Measurements from ENCODE around the gene TREML4. TPM values are rescaled to one million over a fixed set of nuclear protein-coding genes. Genes with fewer than 3 reads are reported as not detected.

The TREML4 gene
- polyA plus RNA-seq, 1 donor from 2014 or later: not detected

GRCh38 chr6:41236276-41236675 lies 8.1 kb downstream of the TREML4 start:
- no peak overlapping the region for H3K4me3 ChIP-seq (ENCODE audit: low read length)
- no peaks in the 10 kb centered on the region for H3K36me3 ChIP-seq (ENCODE audit: insufficient read depth, low read length)
- peaks cover 22% of the 10 kb centered on the region for H3K27me3 ChIP-seq (ENCODE audit: insufficient read depth, low read depth, low read length)
- no peaks in the 10 kb centered on the region for H3F3A ChIP-seq (ENCODE audit: insufficient read depth, low read length, poor library complexity, severe bottlenecking)
- H4K20me1 ChIP-seq (ENCODE audit: insufficient read depth): no peaks in the 10 kb centered on the region
- H3K4me2 ChIP-seq (ENCODE audit: low read length): no peak overlapping the region
- H3K79me2 ChIP-seq (replicated peaks; ENCODE audit: insufficient read depth, low read length): no peaks in the 10 kb centered on the region
- H2AFZ ChIP-seq (ENCODE audit: low read depth, low read length): no peak overlapping the region
- H3K9ac ChIP-seq (ENCODE audit: low read length): no peak overlapping the region
- H3K9me3 ChIP-seq (ENCODE audit: low read length): no peaks in the 10 kb centered on the region
- no peak overlapping the region for H3K27ac ChIP-seq (ENCODE audit: low read length)
- no peaks in the 10 kb centered on the region for H3K9me2 ChIP-seq (ENCODE audit: insufficient read depth, low read length)
- TF ChIP-seq MXI1 (conservative IDR thresholded peaks at IDR 0.05; ENCODE audit: poor library complexity, severe bottlenecking) (no peak), SMC3 (conservative IDR thresholded peaks at IDR 0.05; ENCODE audit: poor library complexity) (no peak), CTCF (IDR thresholded peaks at IDR 0.05; ENCODE audit: poor library complexity, severe bottlenecking) (no peak), REST (IDR thresholded peaks at IDR 0.05; ENCODE audit: borderline replicate concordance) (no peak), EP300 (conservative IDR thresholded peaks at IDR 0.05; ENCODE audit: poor library complexity, severe bottlenecking) (no peak)

DNA sequence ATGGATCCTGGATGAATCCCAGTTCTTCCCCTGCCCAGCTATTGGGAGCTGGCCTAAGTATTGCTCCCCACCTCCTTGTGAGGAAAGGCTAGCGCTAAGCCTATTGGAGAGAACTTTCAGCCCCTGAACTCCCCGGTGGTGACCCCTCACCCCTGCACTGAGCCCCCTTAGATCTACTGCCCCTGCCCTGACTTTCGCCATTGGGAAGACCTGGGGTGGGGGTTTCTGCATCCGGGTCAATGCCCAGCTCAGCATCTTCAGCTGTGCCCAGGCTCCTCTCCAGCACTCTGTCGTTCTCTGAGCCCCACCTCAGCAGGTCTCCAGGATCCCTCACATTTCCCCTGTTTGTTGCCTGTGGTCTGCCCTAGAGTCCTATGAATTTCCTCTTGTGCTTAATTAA lies 9.0 kb downstream of the TREML4 start:
- H3K9ac ChIP-seq (ENCODE audit: low read length): no peak overlapping the region
- H4K20me1 ChIP-seq (ENCODE audit: insufficient read depth): no peaks in the 10 kb centered on the region
- H3K36me3 ChIP-seq (ENCODE audit: insufficient read depth, low read length): no peaks in the 10 kb centered on the region
- no peak overlapping the region for H3K27ac ChIP-seq (ENCODE audit: low read length)
- H3K4me2 ChIP-seq (ENCODE audit: low read length): no peak overlapping the region
- H3K27me3 ChIP-seq (ENCODE audit: insufficient read depth, low read depth, low read length): peaks cover 22% of the 10 kb centered on the region
- TF ChIP-seq TAF1 (IDR thresholded peaks at IDR 0.05; ENCODE audit: low read depth): no peak
- no peak for TF ChIP-seq MXI1 (conservative IDR thresholded peaks at IDR 0.05; ENCODE audit: poor library complexity, severe bottlenecking)
- TF ChIP-seq POLR2AphosphoS5 (IDR thresholded peaks at IDR 0.05): no peak
- no peak for TF ChIP-seq REST (IDR thresholded peaks at IDR 0.05; ENCODE audit: borderline replicate concordance)
- no peak for TF ChIP-seq RAD21 (conservative IDR thresholded peaks at IDR 0.05)
- TF ChIP-seq EZH2 (IDR thresholded peaks at IDR 0.05; ENCODE audit: borderline replicate concordance, insufficient read depth, low read length, poor library complexity, severe bottlenecking): no peak
- TF ChIP-seq EP300 (conservative IDR thresholded peaks at IDR 0.05; ENCODE audit: poor library complexity, severe bottlenecking): no peak
- no peak for TF ChIP-seq CTCF (IDR thresholded peaks at IDR 0.05; ENCODE audit: poor library complexity, severe bottlenecking)
- no peak for TF ChIP-seq SMC3 (conservative IDR thresholded peaks at IDR 0.05; ENCODE audit: poor library complexity)
- no peak overlapping the region for H2AFZ ChIP-seq (ENCODE audit: low read depth, low read length)
- no peaks in the 10 kb centered on the region for H3K79me2 ChIP-seq (replicated peaks; ENCODE audit: insufficient read depth, low read length)
- H3F3A ChIP-seq (ENCODE audit: insufficient read depth, low read length, poor library complexity, severe bottlenecking): no peaks in the 10 kb centered on the region
- no peak overlapping the region for H3K4me3 ChIP-seq (ENCODE audit: low read length)
- no peaks in the 10 kb centered on the region for H3K9me3 ChIP-seq (ENCODE audit: low read length)
- no peaks in the 10 kb centered on the region for H3K9me2 ChIP-seq (ENCODE audit: insufficient read depth, low read length)
